GM21717 (cell line): ENCODE measurements around the gene SEMA5A.

Experiments
- ATAC-seq: cut with Tn5 transposase; IDR thresholded peaks from one replicate; pipeline ENCODE4 v1.9.1; 2021; ENCODE audit warnings: mild to moderate bottlenecking, moderate library complexity; ENCODE audit not compliant: unreplicated experiment

SEMA5A gene

DNA sequence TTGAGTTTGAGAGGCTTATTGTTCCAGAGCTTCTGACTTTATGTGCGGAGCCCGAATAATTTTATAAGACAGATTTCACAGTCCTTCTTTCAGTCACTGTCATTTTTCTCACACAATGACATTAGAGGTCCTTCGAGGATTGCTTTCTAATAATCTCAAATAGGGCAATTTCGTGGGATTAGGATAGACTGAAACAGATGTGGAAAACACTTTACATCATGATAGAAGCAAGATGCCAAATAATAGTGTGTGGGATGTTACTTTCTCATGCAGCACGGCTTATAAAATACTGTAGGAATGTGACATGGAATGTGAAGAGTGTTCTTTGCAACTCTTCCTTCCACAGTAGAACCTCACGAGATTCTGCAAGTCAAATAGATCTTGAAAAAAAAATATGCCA lies 451.3 kb downstream of the SEMA5A start:
- no peak for ATAC-seq

DNA sequence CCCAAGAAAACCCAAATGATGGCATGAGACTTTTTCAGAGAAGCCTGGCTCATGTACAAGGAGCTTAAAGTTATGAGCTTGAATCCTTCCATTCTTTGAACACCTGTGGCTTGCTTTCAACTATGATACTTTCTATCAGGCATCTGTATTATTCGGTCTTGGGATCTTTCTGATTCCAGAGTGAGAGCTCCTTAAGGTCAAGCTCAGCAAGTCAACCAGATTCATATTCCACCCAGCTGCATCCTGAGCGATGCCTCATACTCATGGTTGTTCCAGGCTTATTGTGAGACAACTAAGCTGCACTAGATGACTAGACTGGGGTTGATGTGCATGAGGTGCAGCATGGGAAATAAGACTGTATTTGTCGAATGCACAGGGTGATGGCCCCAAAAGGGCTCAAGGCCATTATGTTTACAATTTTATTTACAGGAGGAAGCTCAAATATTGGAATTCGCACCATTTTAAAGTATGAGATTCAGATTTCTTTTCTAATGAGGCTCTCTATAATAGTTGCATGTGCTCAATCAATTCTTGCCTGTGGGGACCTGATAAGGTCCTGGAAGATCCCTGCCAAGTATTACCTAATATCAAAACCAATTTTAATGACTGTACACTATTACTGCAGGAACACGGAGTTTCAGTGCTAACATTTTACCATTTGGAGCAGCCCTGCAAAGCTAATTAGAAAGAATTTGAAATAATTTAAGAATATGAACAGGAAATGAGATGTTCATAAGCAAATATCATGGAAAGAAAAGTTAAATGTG lies 453.8 kb downstream of the SEMA5A start:
- no peak for ATAC-seq

DNA sequence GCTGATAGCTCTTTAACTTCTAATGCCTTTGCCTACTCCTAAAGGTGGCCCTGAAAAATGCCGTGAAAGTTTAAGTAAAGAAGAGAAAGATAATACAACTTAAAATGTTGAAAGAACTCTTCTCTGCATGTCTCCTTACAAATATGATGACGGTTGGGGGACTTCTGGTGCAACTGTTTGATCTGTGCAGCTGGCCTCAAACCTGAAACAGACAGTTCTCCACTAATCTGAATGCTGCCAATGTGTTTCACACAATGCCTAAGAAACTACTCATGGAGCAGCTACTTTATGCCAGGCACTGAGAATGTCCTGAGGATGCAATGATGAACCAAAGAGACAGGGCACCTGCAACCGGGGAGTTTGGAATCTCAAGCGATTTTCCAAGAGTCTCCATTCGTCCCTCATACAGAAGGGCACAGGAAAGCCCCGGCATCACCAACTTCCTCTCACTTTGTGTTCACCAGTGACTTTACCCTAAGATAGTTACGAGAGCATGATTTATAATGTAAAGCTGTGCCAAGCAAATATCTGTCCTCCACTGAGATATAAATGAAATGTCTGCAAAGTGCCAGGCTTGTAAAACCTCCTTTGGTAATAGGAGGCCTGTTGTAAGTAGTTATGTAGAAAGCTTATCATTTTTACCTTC lies 455.4 kb downstream of the SEMA5A start:
- ATAC-seq: no peak

DNA sequence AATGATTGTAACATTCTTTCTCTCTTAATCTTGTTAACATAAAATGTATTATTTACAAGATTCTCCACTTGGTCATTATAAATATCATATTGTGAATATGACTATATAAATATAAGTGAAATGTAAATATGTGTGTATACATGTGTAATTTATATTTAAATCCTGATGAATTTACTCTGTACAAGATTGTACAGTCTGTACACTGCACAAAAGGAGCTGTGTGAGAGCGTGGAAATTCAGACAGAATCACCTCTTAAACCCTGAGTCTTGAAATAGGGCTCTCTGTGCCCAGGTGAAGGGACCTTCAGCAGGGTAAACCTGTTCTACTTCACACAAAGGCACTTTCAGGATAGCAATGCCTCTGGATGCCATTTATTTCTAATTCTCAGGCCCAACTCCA lies 456.0 kb downstream of the SEMA5A start:
- ATAC-seq: no peak

DNA sequence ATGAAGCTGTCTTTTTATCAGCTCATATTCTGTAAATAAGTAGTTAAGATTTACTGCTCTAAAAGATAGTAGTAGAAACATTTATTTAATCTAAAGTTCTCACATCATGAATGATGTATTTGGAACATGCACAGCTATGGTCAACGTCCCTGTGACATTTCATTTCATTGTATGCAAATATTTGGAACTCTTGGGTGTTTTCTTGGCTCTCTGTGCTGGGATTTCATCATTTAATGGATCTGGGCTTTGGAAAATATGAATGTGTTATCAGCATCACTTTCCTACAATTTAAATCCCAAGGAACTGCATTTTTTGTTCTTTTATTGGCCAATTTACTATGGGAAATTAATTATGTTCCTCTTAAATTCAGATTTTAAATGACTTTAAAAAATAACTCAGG lies 462.9 kb downstream of the SEMA5A start:
- ATAC-seq: no peak

DNA sequence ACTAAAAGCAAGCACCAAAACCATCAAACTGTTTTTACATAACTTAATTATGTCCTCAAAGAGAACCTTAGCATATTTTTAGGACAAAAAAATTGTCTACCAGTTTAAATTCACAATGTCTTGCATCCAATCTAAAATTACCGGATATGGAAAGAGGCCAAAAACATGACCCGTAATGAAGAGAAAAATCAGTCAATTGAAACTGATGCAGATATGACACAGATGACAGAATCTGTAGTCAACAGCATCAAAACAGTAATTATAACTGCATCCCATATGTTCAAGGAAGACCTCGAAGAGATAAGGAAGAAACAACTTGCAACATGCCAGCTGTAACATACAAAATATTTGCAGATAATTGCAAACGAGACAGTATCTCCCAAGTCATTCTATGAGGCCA lies 473.2 kb downstream of the SEMA5A start:
- no peak for ATAC-seq

DNA sequence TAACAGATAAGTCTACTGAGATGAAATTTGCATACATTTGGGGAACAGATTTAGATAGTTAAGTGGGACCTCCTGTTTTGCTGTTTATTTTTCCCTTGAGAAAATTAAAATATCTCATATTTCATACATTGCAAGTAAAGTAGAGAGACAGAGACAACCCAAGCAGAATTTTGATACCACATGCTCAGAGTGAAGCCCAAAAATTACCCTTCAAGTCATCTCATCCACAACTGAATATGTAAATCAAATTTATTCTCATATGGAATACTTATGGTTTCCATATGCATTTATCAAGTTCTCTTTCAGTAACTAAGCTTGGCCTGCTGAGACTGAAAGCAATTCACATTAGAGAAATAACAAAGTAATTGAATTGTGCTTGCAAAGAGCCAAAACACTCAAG lies 474.4 kb downstream of the SEMA5A start:
- no peak for ATAC-seq

DNA sequence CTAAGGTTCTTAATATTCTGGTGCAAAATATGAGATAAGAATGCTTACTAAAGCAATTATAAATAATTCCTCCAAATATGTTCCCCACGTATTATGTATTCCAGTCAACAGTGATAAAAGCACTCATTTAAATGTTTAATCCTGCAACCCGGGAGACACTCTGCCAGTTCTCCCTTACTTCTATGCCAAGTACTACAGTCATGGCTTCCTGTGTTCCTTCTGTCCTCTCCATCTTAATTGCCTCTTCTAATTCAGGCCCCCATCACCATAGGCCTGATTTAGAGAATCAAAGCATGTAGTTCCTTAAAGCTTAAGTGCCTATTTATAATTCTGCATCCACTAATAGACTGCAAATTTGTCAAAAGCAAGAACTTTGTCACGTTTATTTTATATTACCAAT lies 474.8 kb downstream of the SEMA5A start:
- no peak for ATAC-seq

DNA sequence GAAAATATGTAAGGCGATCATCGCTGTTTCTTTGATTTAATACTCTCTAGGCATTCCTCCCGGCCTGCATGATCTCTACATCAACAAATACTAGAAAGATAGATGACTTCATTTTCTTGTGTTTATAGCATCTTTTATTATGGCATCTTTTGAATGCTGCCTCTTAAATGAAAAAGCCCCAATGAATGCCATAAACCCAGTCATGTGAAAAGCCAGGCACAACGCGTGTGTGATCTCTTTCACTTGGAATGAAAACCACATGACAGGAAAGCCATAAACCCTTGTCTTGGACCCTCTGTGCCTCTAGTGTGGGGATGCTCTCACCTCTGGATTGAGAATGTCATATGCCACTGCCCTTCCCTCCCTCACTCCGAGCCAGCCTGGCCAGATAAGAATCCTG lies 476.2 kb downstream of the SEMA5A start:
- no peak for ATAC-seq

DNA sequence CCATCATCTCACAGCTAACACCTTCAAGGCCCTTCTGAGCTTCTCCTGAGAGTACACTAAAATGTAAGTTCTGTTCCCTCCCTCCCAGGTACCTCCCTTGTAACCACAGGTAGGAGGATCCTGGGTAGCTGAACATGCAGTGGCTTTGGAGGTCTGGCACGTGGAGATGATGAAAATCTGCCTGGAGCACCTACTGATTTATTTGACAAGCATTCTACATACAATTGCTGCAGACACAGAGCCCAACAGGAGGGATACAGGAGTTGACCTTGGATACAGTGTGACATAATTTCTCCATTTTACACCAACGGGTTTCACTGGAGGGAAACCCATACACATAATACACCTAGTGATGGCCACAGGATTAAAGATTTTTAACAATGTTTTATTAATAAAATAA lies 478.7 kb downstream of the SEMA5A start:
- ATAC-seq: no peak

DNA sequence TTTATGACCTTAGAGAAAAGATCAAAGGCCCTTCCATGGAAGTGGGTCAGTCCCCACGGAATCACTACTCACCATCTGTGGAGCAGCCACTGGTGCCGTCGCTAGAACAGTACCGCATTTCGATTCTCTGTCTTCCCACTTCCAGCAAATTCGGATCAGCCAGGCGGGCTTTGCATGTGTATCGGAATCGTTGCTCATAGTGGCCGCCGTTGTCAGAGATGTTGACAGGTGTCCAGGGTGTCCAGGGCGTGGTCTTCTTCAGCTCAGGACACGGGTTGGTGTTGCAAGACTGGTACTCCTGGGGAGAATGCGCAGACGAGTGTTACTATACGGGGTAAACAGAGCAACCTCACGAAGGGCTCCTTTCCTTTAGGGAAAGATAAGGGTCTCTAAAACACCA lies 479.5 kb downstream of the SEMA5A start:
- no peak for ATAC-seq

DNA sequence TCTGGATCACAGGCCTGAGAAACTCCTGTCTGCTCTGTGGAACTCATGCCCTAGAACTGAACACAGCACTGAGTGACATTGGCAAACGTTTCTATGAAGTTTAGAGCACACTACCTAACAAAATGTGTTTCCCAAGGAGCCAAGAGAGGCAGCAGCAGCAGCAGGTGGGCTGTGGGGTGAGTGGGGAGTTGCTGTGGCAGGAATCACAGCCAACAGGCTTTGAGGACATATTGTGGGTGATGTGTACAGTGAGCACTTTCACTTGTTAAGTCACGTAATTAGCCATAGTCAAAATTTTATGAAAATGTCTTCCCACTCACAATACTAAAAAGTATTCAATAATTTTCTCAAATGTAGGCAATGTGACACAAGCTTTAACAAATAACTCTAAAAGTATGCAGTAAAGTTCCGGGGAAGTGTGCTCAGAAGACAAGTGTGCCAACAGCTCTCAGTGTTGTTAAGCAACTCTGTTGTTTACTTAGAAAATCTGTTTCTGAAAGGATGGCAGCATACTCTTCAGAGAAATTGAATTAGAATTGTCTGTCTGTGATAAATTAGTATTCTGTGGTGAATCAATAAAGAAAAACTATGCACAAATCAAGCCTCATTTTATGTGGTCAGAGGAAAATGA lies 482.1 kb downstream of the SEMA5A start:
- ATAC-seq: no peak

DNA sequence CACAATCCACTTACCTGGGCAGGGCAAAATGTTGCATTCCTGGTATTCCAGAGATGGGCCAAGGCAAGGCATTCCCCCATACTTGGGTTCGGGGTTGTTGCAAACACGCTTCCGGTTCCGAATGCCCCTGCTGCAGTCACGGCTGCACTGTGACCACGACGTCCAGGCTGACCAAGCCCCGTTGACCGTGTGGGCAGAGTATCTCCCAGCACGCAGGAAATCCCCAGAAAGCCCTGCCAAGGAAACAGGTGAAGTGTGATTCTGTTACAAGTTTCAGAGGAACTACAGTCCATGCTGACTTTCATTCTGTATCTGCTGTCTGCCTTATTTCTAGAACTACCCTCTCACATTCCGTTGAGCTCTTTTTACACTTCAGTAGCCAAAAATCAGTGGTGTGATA lies 483.0 kb downstream of the SEMA5A start:
- no peak for ATAC-seq

DNA sequence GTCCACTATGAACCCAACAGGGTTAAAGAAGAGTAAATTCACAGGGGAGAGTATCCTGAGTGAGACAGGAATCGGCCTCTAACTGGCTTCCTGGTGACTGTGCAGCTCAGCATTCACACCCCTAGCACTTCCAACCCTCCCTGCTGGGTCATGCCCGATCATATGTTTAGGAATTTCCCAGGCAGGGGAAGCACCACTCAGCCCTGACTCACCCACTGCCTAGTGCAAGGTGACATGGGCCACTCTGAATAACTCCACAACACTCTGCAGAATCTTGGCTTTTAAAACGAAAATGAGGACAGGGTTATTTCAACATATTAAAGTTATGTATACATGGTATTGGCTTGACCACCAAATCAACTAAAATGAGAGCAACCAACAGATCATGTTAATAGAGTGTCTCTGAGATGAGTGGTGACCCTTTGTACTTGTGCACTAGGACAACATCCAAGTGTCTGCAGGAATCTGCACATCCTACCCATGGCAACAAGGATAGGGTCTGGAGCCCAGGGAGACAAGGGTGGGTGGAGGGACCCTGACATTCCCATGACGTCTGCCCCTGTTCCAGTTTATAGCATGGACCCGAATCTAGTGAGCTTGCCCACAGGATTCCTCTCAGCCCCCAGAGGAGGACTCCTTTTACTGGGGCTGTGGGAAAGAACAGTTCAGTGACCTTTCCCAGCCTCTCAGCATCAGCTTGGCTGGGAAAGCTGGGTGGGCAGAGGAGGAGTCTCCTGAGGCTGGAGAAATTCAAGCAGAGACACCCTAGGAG lies 485.8 kb downstream of the SEMA5A start:
- ATAC-seq: no peak

DNA sequence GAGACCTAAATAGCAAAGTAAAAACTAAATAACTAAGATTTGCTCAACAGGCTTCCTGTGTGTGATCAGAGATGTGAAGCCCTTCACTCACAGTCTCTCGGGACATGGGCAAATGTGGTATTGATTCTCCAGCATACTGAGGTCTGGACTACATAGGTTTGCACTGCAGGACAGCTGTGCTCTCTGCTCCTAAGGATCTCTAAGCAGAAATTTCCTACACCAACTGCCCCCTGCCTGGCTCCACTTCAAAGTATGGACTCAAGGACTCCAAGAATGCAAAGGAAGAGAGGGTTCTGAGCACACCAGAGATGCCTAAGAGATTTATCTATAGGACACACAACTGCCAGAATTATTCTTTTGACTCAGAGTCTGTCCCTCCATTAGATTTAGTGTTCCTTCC lies 487.2 kb downstream of the SEMA5A start:
- no peak for ATAC-seq

DNA sequence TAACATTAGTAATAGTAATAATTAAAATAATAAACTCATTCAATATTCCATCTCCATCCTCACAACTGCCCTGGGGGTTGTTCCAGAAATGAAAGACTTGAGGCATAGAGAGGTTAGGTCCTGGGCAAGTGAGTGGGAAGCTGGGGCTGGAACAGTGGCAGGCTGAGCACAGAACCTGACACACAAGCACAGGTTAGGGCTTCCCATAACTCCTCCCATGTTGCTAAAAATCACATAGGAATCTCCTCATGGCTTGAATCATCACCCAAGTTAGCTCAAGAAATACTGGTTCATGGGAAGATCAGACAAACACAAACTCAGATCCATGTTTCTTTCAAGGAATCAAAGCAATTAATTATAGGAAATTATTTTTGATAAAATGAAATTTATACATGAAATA lies 487.7 kb downstream of the SEMA5A start:
- ATAC-seq: no peak

DNA sequence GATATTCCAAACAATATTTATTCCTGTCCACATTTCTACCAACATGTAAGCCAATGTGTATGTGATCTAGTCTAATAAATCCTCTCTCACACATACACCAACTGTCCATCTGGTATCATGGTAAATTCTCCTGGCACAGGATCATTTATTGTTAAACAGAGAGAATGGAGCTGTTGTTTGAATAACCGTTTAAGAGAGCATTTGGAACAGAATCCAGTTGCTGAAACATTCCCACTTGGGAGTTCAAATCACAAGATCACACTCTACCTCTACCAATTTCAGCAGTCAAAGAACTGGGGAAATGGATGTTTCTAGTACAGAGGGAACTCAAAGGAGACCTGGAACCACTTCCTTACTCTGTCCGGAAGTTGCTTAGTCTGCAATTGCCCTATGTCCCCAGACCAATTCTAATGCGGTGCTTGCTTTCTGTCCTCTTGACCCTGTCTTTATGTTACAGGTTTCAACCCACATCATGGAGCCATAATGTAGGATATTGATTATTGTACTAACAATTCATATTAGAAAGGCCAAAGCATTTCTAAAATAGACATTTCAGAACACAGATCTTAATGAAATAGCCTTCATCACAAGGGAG lies 488.4 kb downstream of the SEMA5A start:
- ATAC-seq: no peak

DNA sequence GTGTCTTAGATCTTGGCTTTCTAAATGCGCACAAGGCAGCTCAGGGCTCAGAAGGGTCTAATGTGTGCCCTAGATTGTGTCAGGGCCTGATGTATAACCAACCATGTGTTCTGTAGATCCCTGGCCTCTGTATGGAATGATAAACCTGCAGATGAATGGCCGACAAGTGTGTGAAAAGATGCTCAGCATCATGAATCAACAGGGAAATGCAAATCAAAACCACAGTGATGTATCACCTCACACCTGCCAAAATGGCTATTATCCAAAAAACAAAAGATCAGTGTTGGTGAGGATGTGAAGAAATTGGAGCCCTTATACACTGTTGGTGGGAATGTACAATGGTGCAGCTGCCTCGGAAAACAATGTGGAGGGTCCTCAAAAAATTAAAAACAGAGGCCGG lies 489.8 kb downstream of the SEMA5A start:
- ATAC-seq: no peak

DNA sequence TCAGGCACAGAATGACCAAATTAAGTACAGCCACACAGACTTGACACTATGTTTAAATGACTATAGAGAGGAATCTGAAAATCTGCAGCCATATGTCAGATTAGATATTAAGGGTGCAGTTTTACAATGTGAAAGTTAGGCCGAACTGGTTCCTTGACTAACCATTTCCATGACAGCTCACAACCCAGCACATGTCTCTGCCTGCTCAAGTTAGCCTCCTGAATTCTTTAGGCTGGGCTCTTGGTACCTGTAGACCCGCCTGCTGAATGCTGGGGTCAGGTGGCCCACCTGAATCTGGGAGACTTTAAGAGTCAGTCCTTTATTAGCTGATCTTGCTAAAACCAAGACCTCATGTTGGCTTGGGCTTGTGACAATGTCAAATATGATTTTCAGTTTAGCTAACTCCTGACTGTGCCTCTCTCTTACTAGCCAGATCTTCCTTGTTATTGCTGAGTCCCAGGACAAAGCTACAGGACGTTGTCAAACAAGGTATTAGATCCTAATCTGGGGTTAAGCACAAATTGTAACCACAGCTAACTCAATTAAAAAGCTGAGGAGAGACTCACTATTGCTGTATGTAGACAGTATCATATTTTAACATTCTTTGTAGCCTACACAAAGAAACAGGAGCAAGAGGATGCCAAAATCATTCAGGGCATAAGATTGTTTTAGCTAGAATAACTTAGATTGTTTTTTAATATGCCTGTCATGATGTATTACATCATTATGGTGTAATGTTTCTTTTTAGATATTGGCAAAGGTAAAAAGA lies 490.9 kb downstream of the SEMA5A start:
- no peak for ATAC-seq

DNA sequence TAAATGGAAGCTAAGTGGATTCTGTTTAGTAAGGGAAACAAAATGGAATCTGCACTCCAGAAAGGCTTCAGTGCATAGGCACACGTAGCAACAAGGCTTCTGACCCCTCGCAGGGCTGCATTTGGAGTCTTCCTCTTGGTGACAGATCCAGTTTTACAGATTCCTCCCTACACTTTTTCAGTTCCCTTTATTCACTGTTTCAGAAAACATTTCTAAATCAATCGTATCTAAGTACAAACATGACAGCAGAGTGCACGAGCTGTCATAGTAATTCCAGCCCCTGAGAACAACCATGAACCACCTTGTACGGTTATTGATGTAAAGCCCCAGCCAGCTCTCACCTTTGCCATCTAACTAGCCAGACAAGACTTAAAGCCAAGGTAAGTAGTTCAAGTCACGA lies 491.6 kb downstream of the SEMA5A start:
- no peak for ATAC-seq
